ENCODE measurements around the gene IL1RN. TPM values are rescaled to one million over a fixed set of nuclear protein-coding genes. Genes with fewer than 3 reads are reported as not detected.

IL1RN gene
- total RNA-seq, 1 donor from 2014 or later: not detected

- Mint-ChIP-seq H3K36me3 (ENCODE audit: low read depth, unreplicated experiment) (no peaks in the 10 kb centered on the region), H3K27ac (ENCODE audit: unreplicated experiment) (no peak overlapping the region), H3K9me3 (ENCODE audit: unreplicated experiment) (no peaks in the 10 kb centered on the region), H3K4me1 (ENCODE audit: unreplicated experiment) (peaks cover 3% of the 10 kb centered on the region), H3K4me3 (ENCODE audit: unreplicated experiment) (no peak overlapping the region), H3K27me3 (ENCODE audit: unreplicated experiment) (no peaks in the 10 kb centered on the region)
- no peak for TF ChIP-seq CTCF (IDR thresholded peaks at IDR 0.05; ENCODE audit: unreplicated experiment)
- DNase-seq (ENCODE audit: low spot score): no peak
These were observed 14.9 kb downstream of the IL1RN start for GRCh38 chr2:113142290-113142689.

GRCh38 chr2:113144259-113144658 is 16.9 kb downstream of the IL1RN start:
- H3K9me3 Mint-ChIP-seq (ENCODE audit: unreplicated experiment): no peaks in the 10 kb centered on the region
- no peak overlapping the region for H3K4me3 Mint-ChIP-seq (ENCODE audit: unreplicated experiment)
- DNase-seq (ENCODE audit: low spot score): no peak
- no peak for TF ChIP-seq CTCF (IDR thresholded peaks at IDR 0.05; ENCODE audit: unreplicated experiment)
- no peaks in the 10 kb centered on the region for H3K36me3 Mint-ChIP-seq (ENCODE audit: low read depth, unreplicated experiment)
- H3K27ac Mint-ChIP-seq (ENCODE audit: unreplicated experiment): no peak overlapping the region
- peaks cover 2% of the 10 kb centered on the region for H3K27me3 Mint-ChIP-seq (ENCODE audit: unreplicated experiment)
- H3K4me1 Mint-ChIP-seq (ENCODE audit: unreplicated experiment): no peaks in the 10 kb centered on the region

GRCh38 chr2:113148606-113149552 is 21.5 kb downstream of the IL1RN start:
- H3K27me3 Mint-ChIP-seq (ENCODE audit: unreplicated experiment): peaks cover 7% of the 10 kb centered on the region

DNA sequence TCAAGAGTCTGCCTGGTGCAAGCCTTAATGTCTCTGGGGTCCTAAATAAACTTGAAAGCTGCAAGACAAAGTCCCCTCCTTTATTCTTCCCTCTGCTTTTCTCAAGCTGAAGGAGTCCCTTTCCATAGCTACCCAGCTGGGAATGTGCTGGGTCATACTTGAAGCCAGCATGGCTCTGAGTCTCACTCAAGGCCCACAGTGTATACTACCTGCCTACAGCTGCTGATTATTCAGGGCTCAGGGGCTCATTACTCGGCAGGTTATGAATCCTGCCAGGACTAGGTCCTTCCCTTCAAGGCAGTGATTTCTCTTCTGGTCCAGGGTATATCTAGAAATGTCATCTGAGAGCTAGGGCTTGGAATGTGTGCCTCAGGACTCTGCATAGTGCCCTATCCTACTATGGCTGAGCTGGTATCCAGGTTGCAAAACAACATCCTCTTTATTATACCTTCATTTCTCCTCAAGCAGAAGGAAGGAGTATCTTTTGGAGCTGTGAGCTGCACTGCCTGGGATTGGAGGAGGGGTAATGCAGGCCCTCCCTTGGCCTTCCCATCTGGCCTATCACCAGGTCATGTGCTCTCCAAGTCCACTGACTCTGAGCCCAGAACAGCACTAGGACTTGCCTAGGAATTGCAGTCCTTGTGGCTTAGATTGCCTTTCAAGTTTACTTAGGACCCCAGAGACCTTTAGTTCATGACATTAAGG is 22.3 kb downstream of the IL1RN start:
- TF ChIP-seq CTCF (IDR thresholded peaks at IDR 0.05; ENCODE audit: unreplicated experiment): no peak
- H3K27ac Mint-ChIP-seq (ENCODE audit: unreplicated experiment): no peak overlapping the region
- no peak overlapping the region for H3K4me3 Mint-ChIP-seq (ENCODE audit: unreplicated experiment)
- DNase-seq (ENCODE audit: low spot score): no peak
- no peaks in the 10 kb centered on the region for H3K4me1 Mint-ChIP-seq (ENCODE audit: unreplicated experiment)
- H3K36me3 Mint-ChIP-seq (ENCODE audit: low read depth, unreplicated experiment): no peaks in the 10 kb centered on the region
- H3K9me3 Mint-ChIP-seq (ENCODE audit: unreplicated experiment): no peaks in the 10 kb centered on the region
- peaks cover 7% of the 10 kb centered on the region for H3K27me3 Mint-ChIP-seq (ENCODE audit: unreplicated experiment)

More at GRCh38 chr2:113148606-113149552, 21.5 kb downstream of the IL1RN start:
- no peak for DNase-seq (ENCODE audit: low spot score)
- Mint-ChIP-seq H3K27ac (ENCODE audit: unreplicated experiment) (no peak overlapping the region), H3K9me3 (ENCODE audit: unreplicated experiment) (no peaks in the 10 kb centered on the region), H3K36me3 (ENCODE audit: low read depth, unreplicated experiment) (no peaks in the 10 kb centered on the region), H3K4me1 (ENCODE audit: unreplicated experiment) (no peaks in the 10 kb centered on the region), H3K4me3 (ENCODE audit: unreplicated experiment) (no peak overlapping the region)
- no peak for TF ChIP-seq CTCF (IDR thresholded peaks at IDR 0.05; ENCODE audit: unreplicated experiment)

DNA sequence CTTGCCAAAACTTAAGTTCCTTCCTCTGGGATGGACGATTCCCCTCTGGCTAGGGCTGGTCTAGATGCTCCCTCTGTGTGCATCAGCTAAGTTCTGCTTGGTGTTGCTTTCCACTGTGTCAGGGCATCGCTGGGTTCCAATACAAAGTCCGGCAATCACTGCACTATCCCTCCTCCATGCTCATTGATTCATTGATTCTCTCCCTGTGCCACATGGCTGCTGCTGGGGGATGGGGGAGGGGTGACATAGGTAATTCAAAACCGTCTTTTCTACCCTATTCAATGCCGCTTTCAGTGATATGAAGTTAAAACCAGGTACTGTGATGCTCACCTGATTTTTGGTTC is 22.8 kb downstream of the IL1RN start:
- TF ChIP-seq CTCF (IDR thresholded peaks at IDR 0.05; ENCODE audit: unreplicated experiment): no peak
- Mint-ChIP-seq H3K27ac (ENCODE audit: unreplicated experiment) (no peak overlapping the region), H3K36me3 (ENCODE audit: low read depth, unreplicated experiment) (no peaks in the 10 kb centered on the region), H3K4me3 (ENCODE audit: unreplicated experiment) (no peak overlapping the region), H3K9me3 (ENCODE audit: unreplicated experiment) (no peaks in the 10 kb centered on the region), H3K27me3 (ENCODE audit: unreplicated experiment) (peaks cover 7% of the 10 kb centered on the region), H3K4me1 (ENCODE audit: unreplicated experiment) (no peaks in the 10 kb centered on the region)
- no peak for DNase-seq (ENCODE audit: low spot score)

Measured in endothelial cell (in vitro differentiated cells).